DMS114 treated with DMSO at 0.1 percent for 48 hours (cell line): ENCODE data around the gene SLC9A4.
A peak's percentile ranks its signal among the peaks of the same experiment; 100 is the strongest.

Experiments used
- DNase-seq: peaks from one replicate; lab custom pipeline; 2025; ENCODE audit not compliant: unreplicated experiment; lab: John Stamatoyannopoulos, UW

The SLC9A4 gene

DNA sequence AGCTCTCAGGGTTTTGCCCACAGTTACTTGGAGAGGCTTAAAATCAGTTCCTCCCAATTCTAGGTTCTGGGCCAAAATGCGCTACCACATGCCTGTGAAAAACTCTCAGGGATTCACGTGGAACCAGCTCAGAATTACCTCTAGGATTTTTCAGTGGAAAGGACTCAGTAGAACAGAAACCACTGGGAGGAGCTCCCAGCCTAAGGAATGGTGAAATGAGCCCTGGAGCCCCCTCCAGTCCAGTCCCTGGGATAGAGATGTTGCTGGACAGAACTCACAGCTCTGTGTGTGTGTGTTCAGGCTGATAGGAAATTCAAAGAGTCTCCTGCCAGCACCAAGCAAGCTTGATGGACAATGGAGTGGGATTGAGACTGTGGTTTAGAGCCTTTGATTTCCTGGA lies 21.1 kb upstream of the SLC9A4 start:
- peak; percentile 11 for DNase-seq

DNA sequence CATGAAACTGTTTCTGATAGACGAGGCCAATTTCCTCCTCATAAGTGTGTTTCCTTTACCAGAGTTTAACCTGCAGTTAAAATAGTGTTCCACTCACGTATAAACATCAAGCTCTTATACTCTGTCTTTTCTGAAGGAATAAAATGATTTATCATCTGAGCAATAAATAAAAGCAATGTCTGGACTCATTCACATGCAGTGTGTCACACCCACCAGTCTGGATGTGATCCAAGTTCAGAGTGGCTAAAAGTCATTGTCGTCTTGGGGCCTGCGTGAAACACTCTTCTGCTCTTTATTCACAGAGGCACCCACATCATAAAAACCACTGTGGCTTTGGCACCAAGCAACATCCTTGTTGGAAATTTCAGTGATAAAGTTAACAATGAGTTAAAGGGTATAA lies 19.5 kb upstream of the SLC9A4 start:
- no peak for DNase-seq

DNA sequence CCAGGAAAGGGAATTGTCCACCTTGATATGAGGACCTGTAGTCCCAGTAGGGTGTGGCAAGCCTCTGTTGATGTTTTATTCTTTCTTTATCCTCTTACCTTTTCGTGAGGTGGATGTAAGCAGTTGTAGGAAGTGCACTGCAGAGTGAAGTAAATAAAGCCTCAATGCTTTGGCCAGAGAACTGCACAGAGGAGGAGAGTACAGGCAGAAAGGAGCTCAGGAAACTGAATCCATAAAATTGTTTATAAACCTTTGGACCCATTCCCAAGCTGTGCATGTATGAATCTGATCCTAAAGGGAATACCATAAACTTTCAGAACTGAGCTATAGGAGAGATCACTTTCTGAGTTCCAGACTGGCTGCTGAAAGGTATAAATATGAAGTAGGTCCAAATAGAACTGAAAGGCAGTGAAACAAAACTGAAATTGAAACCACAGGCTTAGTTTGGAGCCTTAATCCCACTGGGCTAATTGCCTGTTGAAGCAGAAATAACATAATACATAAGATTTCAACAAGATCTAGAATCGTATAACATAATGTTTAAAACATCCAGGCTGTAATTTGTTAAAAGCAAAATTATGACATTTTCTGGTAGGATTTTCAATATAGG lies 17.9 kb upstream of the SLC9A4 start:
- DNase-seq, result no peak

DNA sequence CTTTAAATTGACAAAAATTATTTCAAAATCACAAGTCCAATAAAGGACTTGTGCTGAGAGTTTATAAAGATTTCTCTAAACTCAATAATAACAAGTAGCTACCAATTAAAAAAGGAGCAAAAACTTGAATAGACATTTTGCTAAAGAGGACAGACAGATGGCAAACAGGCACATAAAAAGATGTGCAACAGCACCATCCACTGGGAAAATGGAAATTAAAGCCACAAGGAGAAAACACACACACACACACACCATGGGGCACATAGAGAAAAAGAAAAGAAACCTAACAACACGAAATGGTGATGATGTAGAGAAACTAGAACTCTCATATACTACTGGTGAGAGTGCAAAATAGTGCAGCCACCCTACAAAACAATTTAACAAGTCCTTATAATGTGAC lies 12.6 kb upstream of the SLC9A4 start:
- no peak for DNase-seq

DNA sequence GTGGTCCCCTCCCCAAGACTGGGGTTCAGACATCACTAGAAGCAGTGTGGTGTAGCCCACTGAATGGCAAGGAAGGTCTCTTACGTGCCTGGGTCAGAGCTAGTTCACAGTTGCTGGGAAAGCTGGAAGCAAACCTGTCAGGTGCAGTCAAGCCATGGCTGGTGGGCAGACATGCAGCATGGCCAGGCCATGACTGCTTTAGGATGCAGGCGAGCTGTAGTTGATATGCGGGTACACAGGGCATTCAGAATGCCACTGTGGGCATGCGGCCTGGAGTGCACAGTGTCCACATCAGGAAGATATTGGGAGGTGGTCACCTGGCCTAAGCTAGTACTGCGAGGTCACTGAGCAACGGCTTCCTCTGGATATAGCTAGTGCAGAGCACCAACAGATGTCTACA lies 11.8 kb upstream of the SLC9A4 start:
- no peak for DNase-seq

DNA sequence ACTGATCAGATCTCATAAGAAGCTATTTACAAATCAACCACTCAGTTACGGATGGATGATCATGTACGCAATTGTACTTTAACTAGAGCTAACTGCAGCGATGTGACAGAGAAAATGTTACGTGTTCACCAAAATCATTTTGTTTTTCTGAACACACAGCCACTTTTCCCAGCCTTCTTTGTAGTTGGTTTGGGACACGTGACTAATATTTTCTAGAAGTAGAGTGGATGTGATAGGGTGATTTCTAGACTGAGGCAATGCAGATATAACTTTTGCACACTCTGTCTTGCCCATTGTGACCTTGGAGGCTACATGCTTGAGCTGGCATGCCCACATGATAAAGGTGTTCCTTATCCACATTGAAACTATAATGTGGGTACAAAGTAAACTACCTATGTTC lies 9.9 kb upstream of the SLC9A4 start:
- no peak for DNase-seq

DNA sequence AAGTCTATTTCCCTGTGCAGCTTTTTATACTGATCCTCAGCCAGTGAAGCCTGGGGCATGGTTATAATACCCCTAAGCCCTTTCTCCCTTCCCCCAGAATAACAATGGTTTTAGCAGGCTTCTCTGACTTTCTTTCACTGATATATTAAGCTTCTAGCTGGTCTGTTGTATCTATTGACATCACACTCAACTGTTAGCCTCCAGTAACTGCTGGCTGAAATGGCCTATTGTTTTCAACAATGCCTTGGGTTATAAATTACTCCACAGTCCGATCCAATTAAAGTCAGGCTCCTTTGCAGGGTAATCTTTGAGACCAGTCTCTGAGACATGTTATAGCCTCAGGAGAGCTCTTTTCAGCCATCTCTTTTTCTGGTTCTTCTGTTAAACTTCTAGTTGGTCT lies 2.9 kb upstream of the SLC9A4 start:
- DNase-seq, result no peak

DNA sequence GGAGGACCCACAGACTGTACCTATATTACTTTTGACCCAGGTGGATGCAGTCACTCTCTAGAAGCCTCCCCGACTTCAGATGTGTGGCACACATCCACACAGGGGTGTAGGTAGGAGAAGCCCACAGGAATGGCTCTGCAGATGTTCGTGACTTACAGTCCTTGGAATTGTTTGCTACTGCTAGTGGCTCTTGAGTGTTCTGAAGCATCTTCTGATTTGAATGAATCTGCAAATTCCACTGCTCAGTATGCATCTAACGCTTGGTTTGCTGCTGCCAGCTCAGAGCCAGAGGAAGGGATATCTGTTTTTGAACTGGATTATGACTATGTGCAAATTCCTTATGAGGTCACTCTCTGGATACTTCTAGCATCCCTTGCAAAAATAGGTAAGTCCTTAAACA lies 605 bp downstream of the SLC9A4 start:
- no peak for DNase-seq

DNA sequence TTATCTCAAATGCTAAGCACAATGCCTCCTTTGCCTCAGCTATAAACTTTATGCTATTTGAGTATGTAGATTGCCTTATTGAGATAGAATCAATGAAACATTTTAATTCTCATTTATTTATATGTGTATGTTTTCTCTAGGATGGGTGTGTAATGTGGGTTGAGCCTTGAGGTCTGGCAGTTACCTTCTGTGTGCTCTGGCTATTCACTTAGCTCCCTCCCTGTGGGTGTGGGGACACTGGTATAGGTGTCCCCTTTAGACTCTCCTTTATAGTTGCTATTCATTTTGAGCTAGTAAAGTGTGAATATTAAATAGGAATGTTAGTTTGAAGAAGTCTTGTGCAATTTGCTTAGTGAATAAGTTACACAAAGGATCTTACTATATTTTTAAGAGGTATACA lies 1.8 kb downstream of the SLC9A4 start:
- DNase-seq, result no peak

DNA sequence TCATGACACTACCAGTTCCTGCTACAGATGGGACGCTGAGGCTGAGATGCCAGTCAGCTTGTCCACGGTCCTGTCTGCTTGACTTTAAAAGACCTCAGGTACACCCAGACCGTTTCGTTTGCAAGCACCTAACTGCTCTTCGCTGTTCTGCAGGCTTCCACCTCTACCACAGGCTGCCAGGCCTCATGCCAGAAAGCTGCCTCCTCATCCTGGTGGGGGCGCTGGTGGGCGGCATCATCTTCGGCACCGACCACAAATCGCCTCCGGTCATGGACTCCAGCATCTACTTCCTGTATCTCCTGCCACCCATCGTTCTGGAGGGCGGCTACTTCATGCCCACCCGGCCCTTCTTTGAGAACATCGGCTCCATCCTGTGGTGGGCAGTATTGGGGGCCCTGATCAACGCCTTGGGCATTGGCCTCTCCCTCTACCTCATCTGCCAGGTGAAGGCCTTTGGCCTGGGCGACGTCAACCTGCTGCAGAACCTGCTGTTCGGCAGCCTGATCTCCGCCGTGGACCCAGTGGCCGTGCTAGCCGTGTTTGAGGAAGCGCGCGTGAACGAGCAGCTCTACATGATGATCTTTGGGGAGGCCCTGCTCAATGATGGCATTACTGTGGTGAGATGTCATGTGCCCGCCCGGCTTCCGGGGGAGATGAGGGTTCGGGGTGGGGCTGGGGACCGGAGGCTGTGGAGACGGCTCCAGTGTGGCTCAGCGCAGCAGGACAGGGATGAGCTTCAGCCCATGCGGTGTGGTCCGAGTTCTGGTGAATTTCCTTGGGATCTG lies 5.9 kb downstream of the SLC9A4 start:
- DNase-seq, result no peak

DNA sequence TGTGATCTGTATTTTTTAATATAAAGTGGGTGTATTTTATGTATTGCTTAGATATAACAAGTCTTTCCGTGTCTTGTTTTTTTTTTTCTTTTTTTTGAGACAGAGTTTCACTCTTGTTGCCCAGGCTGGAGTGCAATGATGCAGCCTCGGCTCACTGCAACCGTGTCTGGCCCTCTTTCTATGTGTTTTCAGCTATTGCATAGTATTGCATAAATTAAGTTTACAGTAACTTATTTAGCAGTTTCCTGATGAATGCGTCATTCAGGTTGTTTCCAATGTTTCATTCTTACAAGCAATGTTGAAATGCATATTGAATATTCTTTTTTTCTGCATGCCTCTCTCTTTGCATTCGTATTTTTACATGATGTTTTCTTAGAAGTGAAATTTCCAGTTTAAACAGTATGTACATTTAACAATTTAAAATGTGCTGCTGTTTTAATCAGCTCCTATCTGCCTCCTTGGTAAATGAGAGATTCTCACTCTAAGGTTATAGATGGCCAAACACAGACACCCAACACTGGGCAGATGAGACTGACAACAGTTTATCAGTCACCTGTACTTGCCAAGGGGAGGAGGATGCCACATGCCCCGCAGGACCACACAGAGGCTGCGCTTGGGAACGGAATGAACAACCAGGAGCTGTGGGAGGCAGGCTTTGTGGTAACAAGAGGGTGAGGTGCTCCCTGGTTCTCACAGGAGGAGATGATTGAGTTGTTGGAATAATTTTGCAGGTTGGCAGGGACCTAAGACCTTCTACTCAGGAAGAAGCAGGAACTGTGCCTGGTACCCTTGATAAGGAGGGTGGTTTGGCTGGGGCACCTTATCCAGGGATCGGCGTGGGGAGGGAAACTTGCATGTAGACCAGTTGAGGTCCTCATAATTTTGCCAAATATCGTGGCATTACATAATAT lies 7.5 kb downstream of the SLC9A4 start:
- no peak for DNase-seq

DNA sequence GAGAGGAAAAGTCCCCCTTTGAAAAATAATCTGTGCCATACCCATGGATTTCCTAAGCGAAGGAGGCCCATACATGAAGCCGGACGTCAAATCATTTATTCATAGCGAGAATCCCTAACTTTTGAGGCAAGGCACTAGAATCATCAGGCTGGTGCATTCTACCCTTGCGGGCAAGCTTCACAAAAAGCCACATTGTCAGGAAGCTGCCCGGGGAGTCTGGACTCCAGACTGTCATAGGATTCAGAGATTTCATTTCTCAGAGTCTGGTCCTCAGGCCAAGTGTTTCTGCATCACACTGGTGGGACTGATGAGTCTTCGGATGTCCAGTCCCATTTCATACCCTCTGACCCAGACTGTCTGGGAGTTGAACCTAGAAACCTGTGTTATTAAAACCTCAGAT lies 8.9 kb downstream of the SLC9A4 start:
- no peak for DNase-seq

DNA sequence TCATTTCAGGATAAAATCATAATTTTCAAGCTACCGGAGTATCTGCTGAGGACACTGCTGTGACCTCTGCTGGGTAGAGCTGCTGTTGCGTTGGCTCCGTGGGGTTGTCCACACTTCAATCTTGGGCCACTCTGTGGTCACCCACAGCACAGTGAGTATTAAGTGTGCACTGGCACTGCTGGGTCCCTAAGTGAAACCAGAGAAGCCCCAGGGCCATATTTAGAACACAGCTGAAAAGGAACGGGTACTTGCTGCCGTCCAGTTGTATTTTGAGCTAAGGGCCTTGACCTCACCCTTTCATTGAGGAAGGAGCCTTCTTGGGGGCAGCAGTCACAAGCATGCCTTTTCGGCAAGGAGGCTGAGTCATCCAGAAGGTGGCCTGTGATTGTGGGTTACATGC lies 10.1 kb downstream of the SLC9A4 start:
- no peak for DNase-seq

DNA sequence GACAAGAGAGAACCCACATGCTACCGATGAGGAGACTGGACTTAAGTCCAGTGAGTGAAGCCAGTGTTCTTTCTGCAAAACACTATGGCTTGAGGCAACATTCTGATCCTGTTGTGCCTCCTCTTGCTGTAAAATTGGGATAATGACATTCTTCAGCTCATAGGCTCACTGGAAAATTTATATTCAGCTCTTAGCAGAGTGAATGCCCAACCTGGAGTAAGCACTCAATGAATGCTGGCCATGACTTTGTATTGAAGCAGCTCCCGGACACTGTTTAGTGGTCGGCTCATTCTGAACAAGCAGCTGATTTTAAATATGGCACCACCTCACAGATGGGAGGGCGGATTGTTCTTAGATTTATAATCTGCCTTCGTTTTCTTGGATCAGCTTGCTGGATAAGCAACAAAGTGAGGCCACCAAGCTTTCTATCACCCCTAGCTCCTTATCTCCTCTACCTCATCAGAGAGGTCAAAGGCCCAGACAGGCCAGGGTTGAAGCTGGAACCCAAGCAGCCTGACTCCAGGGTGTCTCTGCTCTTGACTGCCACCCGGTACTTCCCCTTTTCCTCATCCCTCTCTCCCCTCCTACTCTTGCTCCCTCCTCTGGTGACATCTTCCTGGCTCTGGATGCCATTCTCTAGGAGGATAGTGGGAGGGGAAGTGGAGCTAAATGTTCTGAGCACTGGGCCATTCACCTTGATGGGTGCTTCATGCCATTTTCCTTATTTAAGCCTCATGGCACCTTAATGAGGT lies 11.5 kb downstream of the SLC9A4 start:
- DNase-seq, result no peak

DNA sequence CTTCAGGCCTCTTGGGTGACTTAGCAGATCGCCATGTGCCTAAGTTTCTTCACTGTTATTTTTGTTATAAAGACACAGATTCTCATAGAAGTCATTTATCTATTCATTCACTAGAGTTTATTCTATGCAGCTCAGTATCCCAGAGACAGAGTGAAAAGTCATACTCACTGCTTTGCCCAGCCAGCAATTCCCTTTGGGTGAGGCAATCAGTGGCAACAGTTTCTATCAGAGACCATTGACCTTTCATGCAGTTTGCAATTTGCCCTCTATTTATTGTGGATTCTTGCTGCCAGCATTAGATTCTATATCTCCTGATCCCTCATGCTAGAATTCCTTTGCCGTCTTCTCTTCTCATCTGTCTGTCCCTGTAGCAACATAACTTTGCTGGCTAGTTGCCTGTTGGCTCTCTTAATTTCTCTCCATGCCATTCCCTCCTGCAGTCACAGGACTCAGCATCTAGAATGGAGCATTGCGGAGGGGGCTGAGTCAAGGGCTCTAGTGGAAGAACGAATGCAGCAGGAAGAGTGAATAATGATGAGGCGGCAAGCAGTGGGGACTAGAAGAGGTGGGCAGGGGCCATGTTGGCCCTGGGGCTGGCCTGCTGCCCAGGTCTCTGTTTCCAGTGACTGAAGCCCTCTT lies 12.2 kb downstream of the SLC9A4 start:
- DNase-seq, result no peak

DNA sequence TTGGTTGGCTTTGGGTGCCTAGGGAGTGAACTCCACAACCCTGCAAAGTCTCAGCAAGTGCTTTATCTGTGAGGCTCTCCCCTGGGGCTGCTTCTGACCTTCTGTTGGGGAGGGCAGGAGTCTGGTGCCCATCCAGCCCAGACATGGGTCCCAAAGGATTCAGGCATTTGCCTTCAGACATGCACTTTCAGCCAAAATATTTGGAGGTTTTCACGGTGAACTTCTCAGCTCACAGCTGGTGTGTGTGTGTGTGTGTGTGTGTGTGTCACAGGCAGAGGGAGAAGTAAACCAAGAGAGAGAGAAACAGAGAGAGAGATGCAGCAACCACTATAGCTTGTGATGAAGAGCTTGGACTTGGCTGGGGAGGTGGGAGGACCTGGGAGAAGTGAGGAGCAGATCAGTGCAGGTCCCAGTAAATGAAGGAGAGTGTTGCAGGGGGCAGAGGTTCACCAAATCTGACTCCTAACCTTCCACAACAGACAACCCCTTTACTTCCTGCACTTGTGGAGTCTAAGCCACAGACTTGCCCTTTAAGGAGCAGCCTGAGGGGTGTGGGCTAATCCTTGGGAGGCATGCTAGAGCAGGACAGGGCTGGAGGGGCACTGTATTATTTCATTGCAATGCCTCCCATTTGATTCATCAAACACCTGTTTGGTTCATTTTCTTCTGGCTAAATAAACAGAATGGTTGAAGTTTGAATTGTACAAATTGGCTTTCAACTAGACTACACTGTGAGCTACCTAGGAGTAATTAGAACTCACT lies 14.1 kb downstream of the SLC9A4 start:
- no peak for DNase-seq

DNA sequence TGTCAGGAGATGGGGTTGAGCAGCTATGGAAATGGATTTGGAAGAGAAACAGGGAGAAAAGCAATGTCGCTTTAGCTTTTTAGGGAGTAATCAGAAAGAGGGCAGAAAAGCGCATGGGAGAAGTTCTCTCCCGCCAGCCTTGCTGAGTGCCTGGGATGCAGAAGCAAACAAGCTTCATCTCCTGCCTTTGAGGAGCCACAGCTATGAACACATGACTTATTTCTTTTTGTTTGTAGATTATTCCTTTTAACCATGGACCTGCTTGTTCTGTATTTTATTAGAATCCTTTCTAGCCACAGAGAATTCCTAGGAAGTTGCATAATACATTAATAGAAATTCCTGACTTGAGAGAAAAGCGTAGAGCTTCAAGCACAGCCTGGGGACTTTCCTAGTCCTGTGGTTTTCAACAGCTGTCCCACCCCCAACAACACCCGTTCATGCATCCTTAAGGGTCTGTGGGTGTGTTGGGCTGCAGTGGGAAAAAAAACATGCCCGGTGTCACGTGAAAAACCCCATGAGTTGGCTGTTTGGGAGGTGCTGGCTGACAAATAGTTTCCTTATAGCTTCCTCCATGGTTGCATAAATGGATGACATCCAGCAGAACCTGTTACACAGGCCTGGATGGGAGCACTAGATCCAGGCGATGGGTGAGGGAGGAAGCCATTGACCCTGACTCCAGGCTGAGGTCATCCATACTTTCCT lies 14.9 kb downstream of the SLC9A4 start:
- no peak for DNase-seq

DNA sequence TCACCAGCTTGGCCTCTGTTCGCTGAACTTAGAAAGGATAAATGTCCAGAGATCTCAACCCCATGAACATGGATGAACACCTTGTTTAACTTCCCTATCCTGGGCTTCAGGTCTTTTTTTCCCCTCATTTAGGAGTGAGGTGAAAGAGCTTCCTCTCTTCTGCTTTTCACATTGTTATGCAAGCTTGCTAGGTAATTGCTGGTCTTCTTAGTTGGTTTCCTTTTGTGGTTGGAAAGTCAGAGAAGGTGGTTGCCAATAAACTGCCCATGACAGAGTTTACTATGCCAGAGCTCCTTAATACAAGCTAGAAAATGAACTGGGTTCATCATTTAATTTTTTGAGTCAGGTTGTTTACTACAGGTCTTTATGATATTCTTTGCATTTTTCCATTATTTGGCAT lies 16.6 kb downstream of the SLC9A4 start:
- no peak for DNase-seq

DNA sequence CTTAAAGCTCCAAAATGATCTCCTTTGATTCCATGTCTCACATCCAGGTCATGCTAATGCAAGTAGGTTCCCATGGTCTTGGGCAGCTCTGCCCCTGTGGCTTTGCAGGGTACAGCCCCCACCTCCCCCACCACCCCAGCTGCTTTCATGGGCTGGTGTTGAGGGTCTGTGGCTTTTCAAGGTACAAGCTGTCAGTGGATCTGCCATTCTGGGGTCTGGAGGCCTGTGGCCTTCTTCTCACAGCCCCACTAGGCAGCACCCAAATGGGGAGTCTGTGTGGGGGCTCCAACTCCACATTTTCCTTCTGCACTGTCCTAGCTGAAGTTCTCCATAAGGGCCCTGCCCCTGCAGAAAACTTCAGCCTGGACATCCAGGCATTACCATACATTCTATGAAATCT lies 19.0 kb downstream of the SLC9A4 start:
- no peak for DNase-seq
